Spleen (tissue), 7 donors: ENCODE data around the gene NOLC1.

ENCODE experiments used
- CTCF ChIP-seq, 11 experiments: fragments of 200-600 bp in 7 of 11; fragments of 450-650 bp in 4 of 11; sonication (generic) in 4 of 11; IDR thresholded peaks in 8 of 11; conservative IDR thresholded peaks in 3 of 11; 1 replicate in 7 of 11; 2 replicates in 4 of 11; pipeline versions ENCODE4 v1.4.0 to v1.8.0; 2016 to 2021; ENCODE audit warnings: antibody characterized with exemption in 11 of 11, inconsistent platforms in 4 of 11, mild to moderate bottlenecking in 1 of 11
- POLR2A ChIP-seq, 3 donors: fragments of 450-650 bp; IDR thresholded peaks; one replicate each; pipeline ENCODE4 v1.5.1; 2017; ENCODE audit warnings: antibody characterized with exemption in 3 of 3, mild to moderate bottlenecking in 1 of 3
- POLR2AphosphoS5 ChIP-seq, 3 donors: sonication (generic); formaldehyde crosslinking; IDR thresholded peaks; one replicate each; pipeline ENCODE4 v1.5.1; 2017; ENCODE audit warnings: antibody characterized with exemption in 3 of 3
- donor health status: DM: no; HTN: no; CAD: no; lungs with moderate emphysema.
- donor health status: DM: no; HTN: no; CAD: no.
- donor health status: DM: no; HTN: no; CAD: no.

GRCh38 chr10:102200751-102201640, 48.8 kb downstream of the NOLC1 start:
- no peak for TF ChIP-seq CTCF (IDR thresholded peaks at IDR 0.05 in 8 of 11, conservative IDR thresholded peaks at IDR 0.05 in 3 of 11)
- no peak for TF ChIP-seq POLR2AphosphoS5 (IDR thresholded peaks at IDR 0.05)
- TF ChIP-seq POLR2A (IDR thresholded peaks at IDR 0.05) = no peak
